ENCODE results near the gene PRUNE2. TPM values are rescaled to one million over a fixed set of nuclear protein-coding genes. Genes with fewer than 3 reads are reported as not detected.

The PRUNE2 gene
- polyA plus RNA-seq, 3 donors = 0.72 to 1.8 (median 1.5) TPM

- Histone ChIP-seq H3K27ac (ENCODE audit: low read depth in 1 of 2, low read length in 2 of 2) (no peak overlapping the region), H3K27me3 (ENCODE audit: control insufficient read depth in 2 of 2, insufficient read depth in 2 of 2, low read length in 2 of 2) (no peaks in the 10 kb centered on the region), H3K79me2 (ENCODE audit: insufficient read depth, low read length) (no peaks in the 10 kb centered on the region), H3K4me1 (ENCODE audit: control insufficient read depth in 1 of 2, insufficient read depth in 2 of 2, low read length in 2 of 2) (no peaks in the 10 kb centered on the region), H3K9me3 (replicated peaks in 1 of 2; ENCODE audit: control insufficient read depth in 1 of 2, insufficient read depth in 1 of 2, low read length in 2 of 2) (no peaks in the 10 kb centered on the region), H3K36me3 (replicated peaks in 1 of 2; ENCODE audit: control insufficient read depth in 1 of 2, insufficient read depth in 2 of 2, low read length in 2 of 2) (no peaks in the 10 kb centered on the region), H3K4me2 (replicated peaks; ENCODE audit: extremely low read depth, low read length, poor library complexity, severe bottlenecking) (no peak overlapping the region), H4K20me1 (ENCODE audit: insufficient read depth, low read length) (no peaks in the 10 kb centered on the region), H3K9ac (ENCODE audit: insufficient read depth, low read length, poor library complexity, severe bottlenecking) (no peak overlapping the region), H2AFZ (ENCODE audit: insufficient read depth, low read depth, low read length, poor library complexity, severe bottlenecking) (no peak overlapping the region), H3K4me3 (replicated peaks in 1 of 3; ENCODE audit: low read depth in 2 of 3, low read length in 3 of 3) (no peak overlapping the region)
- Mint-ChIP-seq H3K4me3 (no peak overlapping the region), H3K4me1 (no peaks in the 10 kb centered on the region), H3K36me3 (no peaks in the 10 kb centered on the region), H3K27me3 (ENCODE audit: low read depth in 3 of 3) (peaks cover 0 to 15% (median 3%) of the 10 kb centered on the region in 3 donors), H3K27ac (no peak overlapping the region), H3K9me3 (peaks cover 0 to 3% (median 0%) of the 10 kb centered on the region in 7 donors)
- TF ChIP-seq CTCF (IDR thresholded peaks at IDR 0.05) = no peak
- no peak for DNase-seq
- intact Hi-C loops (cut with micrococcal nuclease) = no loop called here
- WGBS (ENCODE audit: insufficient coverage) = no CpG with 5 or more reads among the region's 3 CpGs
Measured at GRCh38 chr9:76883341-76883855, 22.5 kb downstream of the PRUNE2 start.

- intact Hi-C loops (cut with micrococcal nuclease) = no loop called here
- 92% methylated on average over 1 of the region's 4 CpGs for WGBS (ENCODE audit: insufficient coverage)
- Histone ChIP-seq H3K36me3 (replicated peaks in 1 of 2; ENCODE audit: control insufficient read depth in 1 of 2, insufficient read depth in 2 of 2, low read length in 2 of 2) (no peaks in the 10 kb centered on the region), H3K9me3 (replicated peaks in 1 of 2; ENCODE audit: control insufficient read depth in 1 of 2, insufficient read depth in 1 of 2, low read length in 2 of 2) (no peaks in the 10 kb centered on the region), H3K79me2 (ENCODE audit: insufficient read depth, low read length) (no peaks in the 10 kb centered on the region), H3K27ac (ENCODE audit: low read depth in 1 of 2, low read length in 2 of 2) (no peak overlapping the region), H3K4me1 (ENCODE audit: control insufficient read depth in 1 of 2, insufficient read depth in 2 of 2, low read length in 2 of 2) (no peaks in the 10 kb centered on the region), H2AFZ (ENCODE audit: insufficient read depth, low read depth, low read length, poor library complexity, severe bottlenecking) (no peak overlapping the region), H4K20me1 (ENCODE audit: insufficient read depth, low read length) (no peaks in the 10 kb centered on the region), H3K27me3 (ENCODE audit: control insufficient read depth in 2 of 2, insufficient read depth in 2 of 2, low read length in 2 of 2) (no peaks in the 10 kb centered on the region), H3K4me2 (replicated peaks; ENCODE audit: extremely low read depth, low read length, poor library complexity, severe bottlenecking) (no peak overlapping the region), H3K4me3 (replicated peaks in 1 of 3; ENCODE audit: low read depth in 2 of 3, low read length in 3 of 3) (no peak overlapping the region), H3K9ac (ENCODE audit: insufficient read depth, low read length, poor library complexity, severe bottlenecking) (no peak overlapping the region)
- Mint-ChIP-seq H3K36me3 (no peaks in the 10 kb centered on the region), H3K4me1 (no peaks in the 10 kb centered on the region), H3K27me3 (ENCODE audit: low read depth in 3 of 3) (peaks cover 0 to 15% (median 3%) of the 10 kb centered on the region in 3 donors), H3K4me3 (no peak overlapping the region), H3K9me3 (peaks cover 0 to 3% (median 0%) of the 10 kb centered on the region in 7 donors), H3K27ac (no peak overlapping the region)
- no peak for DNase-seq
- no peak for TF ChIP-seq CTCF (IDR thresholded peaks at IDR 0.05)
Measured at GRCh38 chr9:76882686-76883085, 23.2 kb downstream of the PRUNE2 start.

All from CD14-positive monocyte (primary cell).